PC-9 (cell line): ENCODE measurements around the gene XAB2. TPM values are rescaled to one million over a fixed set of nuclear protein-coding genes. Genes with fewer than 3 reads are reported as not detected.

ENCODE experiments used
- BruUV-seq: library from RNA; stranded (reverse); fragments of 400-500 nt; replicated peaks from 2 replicates; lab custom pipeline; 2021; lab: Mats Ljungman, UMichigan
- CTCF ChIA-PET: fragments of 300-600 bp; sonication (Branson Sonifier 250); formaldehyde crosslinking; loops from one replicate; lab custom pipeline; 2022; ENCODE audit warnings: antibody characterized with exemption; lab: Charles Lee
- POLR2A ChIA-PET: fragments of 300-600 bp; sonication (Branson Sonifier 250); formaldehyde crosslinking; loops from one replicate; lab custom pipeline; 2022; ENCODE audit warnings: antibody characterized with exemption; ENCODE audit not compliant: unreplicated experiment; lab: Charles Lee
- DNase-seq, 2 experiments: peaks; one replicate each; pipeline versions ENCODE4 v3.0.0 to v3.0.0-alpha.2; 2015 to 2022; ENCODE audit warnings: mixed read lengths in 1 of 2
- H2AFZ ChIP-seq: fragments of 200-600 bp; sonication (generic); 2 replicates; pipeline ENCODE4 v1.8.1; 2017; ENCODE audit warnings: antibody characterized with exemption
- H3F3A ChIP-seq: fragments of 200-600 bp; sonication (generic); 2 replicates; pipeline ENCODE4 v1.8.1; 2017; ENCODE audit warnings: antibody characterized with exemption, mild to moderate bottlenecking, low read depth; ENCODE audit not compliant: insufficient read depth
- H3K27ac ChIP-seq: fragments of 200-600 bp; sonication (generic); 2 replicates; pipeline ENCODE4 v1.6.1; 2016; ENCODE audit warnings: mixed run types
- H3K27me3 ChIP-seq: fragments of 200-600 bp; sonication (generic); 2 replicates; pipeline ENCODE4 v1.6.1; 2016; ENCODE audit warnings: low read depth, mixed run types; ENCODE audit not compliant: insufficient read depth
- H3K36me3 ChIP-seq: fragments of 200-600 bp; sonication (generic); 2 replicates; pipeline ENCODE4 v1.6.1; 2016; ENCODE audit warnings: low read depth, mixed run types
- H3K4me1 ChIP-seq: fragments of 200-600 bp; sonication (generic); replicated peaks from 2 replicates; pipeline ENCODE4 v1.6.1; 2016; ENCODE audit warnings: mixed run types; ENCODE audit not compliant: insufficient read depth
- H3K4me2 ChIP-seq: fragments of 200-600 bp; sonication (generic); 2 replicates; pipeline ENCODE4 v1.6.1; 2017; ENCODE audit warnings: mixed run types
- H3K4me3 ChIP-seq: fragments of 200-600 bp; sonication (generic); 2 replicates; pipeline ENCODE4 v1.6.1; 2016; ENCODE audit warnings: mixed run types
- H3K79me2 ChIP-seq: fragments of 200-600 bp; sonication (generic); 2 replicates; pipeline ENCODE4 v1.6.1; 2017; ENCODE audit warnings: low read depth, mixed run types
- H3K9me2 ChIP-seq: fragments of 200-600 bp; sonication (generic); 2 replicates; pipeline ENCODE4 v1.8.1; 2017; ENCODE audit warnings: mild to moderate bottlenecking; ENCODE audit not compliant: insufficient read depth
- H3K9me3 ChIP-seq: fragments of 200-600 bp; sonication (generic); 2 replicates; pipeline ENCODE4 v1.8.1; 2016; ENCODE audit warnings: low read depth; ENCODE audit not compliant: insufficient read depth
- H4K20me1 ChIP-seq: fragments of 200-600 bp; sonication (generic); 2 replicates; pipeline ENCODE4 v1.8.1; 2017; ENCODE audit not compliant: insufficient read depth
- CTCF ChIP-seq: fragments of 200-600 bp; sonication (generic); conservative IDR thresholded peaks from 2 replicates; pipeline ENCODE4 v1.6.1; 2017; ENCODE audit warnings: mixed run types, antibody characterized with exemption, mild to moderate bottlenecking, moderate library complexity
- EZH2 ChIP-seq: fragments of 200-600 bp; sonication (generic); IDR thresholded peaks from 2 replicates; pipeline ENCODE4 v1.8.0; 2017; ENCODE audit warnings: antibody characterized with exemption, low read depth
- intact Hi-C: fragments of 100-400 bp; cut with micrococcal nuclease; formaldehyde crosslinking; loops from one replicate; pipeline ENCODE4 v1.10.0; 2022; ENCODE audit not compliant: unreplicated experiment
- total RNA-seq: library from RNA; stranded (reverse); gene quantifications from 2 replicates; pipeline ENCODE4 v1.2.3, GENCODE V29; 2021

XAB2 gene
- total RNA-seq, 1 experiment from 2014 or later, result 44.9 TPM

GRCh38 chr19:7590256-7590655 lies 39.1 kb downstream of the XAB2 start:
- CTCF ChIA-PET, result interaction anchor here (0.6 kb wide), 2 partner anchors 22 to 209 kb away, joined by 5 to 23 read pairs; no protein-coding TSS in a partner anchor
- peak; percentile 48 to 69 for DNase-seq
- intact Hi-C loops, result no loop called here
- peaks cover 14% of the 10 kb centered on the region for H3K4me1 ChIP-seq
- POLR2A ChIA-PET, result no interaction called here
- H3K79me2 ChIP-seq, result no peaks in the 10 kb centered on the region
- H3F3A ChIP-seq, result peaks cover 14% of the 10 kb centered on the region
- H4K20me1 ChIP-seq, result no peaks in the 10 kb centered on the region
- no peak overlapping the region for H3K4me3 ChIP-seq
- no peaks in the 10 kb centered on the region for H3K9me2 ChIP-seq
- no peak for TF ChIP-seq CTCF
- no peak for TF ChIP-seq EZH2
- H3K9me3 ChIP-seq, result no peaks in the 10 kb centered on the region
- no peaks in the 10 kb centered on the region for H3K36me3 ChIP-seq
- H3K27me3 ChIP-seq, result no peaks in the 10 kb centered on the region
- no peak overlapping the region for H2AFZ ChIP-seq
- H3K27ac ChIP-seq, result no peak overlapping the region
- BruUV-seq, result no TSS peak
- H3K4me2 ChIP-seq, result peak overlapping the region; percentile 67

- POLR2A ChIA-PET, result no interaction called here
Measured at GRCh38 chr19:7589822-7590221, 39.5 kb downstream of the XAB2 start.

DNA sequence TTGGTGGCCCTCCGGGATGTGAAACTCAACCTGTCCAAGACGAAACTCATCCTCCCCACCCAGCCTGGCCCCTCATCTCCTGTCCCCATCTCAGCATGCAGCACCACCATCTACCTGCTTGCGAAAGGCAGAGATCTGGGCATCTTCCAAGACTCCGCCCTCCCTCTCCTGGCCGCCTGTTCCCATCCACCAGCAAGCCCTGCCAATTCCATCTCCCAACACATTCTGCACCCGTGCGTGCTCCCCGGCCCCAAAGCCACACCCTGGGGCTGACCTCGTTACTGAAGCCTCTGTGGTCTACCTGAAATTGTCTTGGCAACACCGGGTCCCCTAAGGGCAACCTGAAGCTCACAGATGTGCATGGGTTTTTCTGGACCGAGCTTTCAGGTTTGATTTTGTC lies 46.9 kb downstream of the XAB2 start:
- Histone ChIP-seq H3K9me3 (no peaks in the 10 kb centered on the region), H3K9me2 (no peaks in the 10 kb centered on the region), H3K27ac (no peak overlapping the region), H3K4me2 (no peak overlapping the region), H3K79me2 (no peaks in the 10 kb centered on the region), H3K27me3 (peaks cover 30% of the 10 kb centered on the region; the same call in 1 of the 2 replicates), H3F3A (peaks cover 8% of the 10 kb centered on the region; the same call in 1 of the 2 replicates), H4K20me1 (no peaks in the 10 kb centered on the region), H3K4me1 (no peaks in the 10 kb centered on the region; the same call in 1 of the 2 replicates), H3K4me3 (no peak overlapping the region), H3K36me3 (no peaks in the 10 kb centered on the region), H2AFZ (no peak overlapping the region)
- ChIA-PET CTCF (interaction anchor here (0.6 kb wide), 1 partner anchor 17 kb away, joined by 3 read pairs; no protein-coding TSS in a partner anchor), POLR2A (interaction anchor here (0.6 kb wide), 1 partner anchor 336 kb away, joined by 4 read pairs; no protein-coding TSS in a partner anchor)
- DNase-seq, result peak; percentile 37 to 51
- BruUV-seq, result no TSS peak
- intact Hi-C loops, result no loop called here
- TF ChIP-seq CTCF, result no peak

More at GRCh38 chr19:7589822-7590221, 39.5 kb downstream of the XAB2 start:
- peak overlapping the region; percentile 67 for H3K4me2 ChIP-seq
- peaks cover 12% of the 10 kb centered on the region for H3F3A ChIP-seq
- H3K79me2 ChIP-seq, result no peaks in the 10 kb centered on the region
- no peaks in the 10 kb centered on the region for H3K27me3 ChIP-seq
- H3K4me3 ChIP-seq, result no peak overlapping the region
- no peak overlapping the region for H3K27ac ChIP-seq
- TF ChIP-seq CTCF (no peak), EZH2 (no peak)
- DNase-seq, result no peak
- intact Hi-C loops, result no loop called here
- BruUV-seq, result no TSS peak
- H3K4me1 ChIP-seq, result peaks cover 14% of the 10 kb centered on the region
- H2AFZ ChIP-seq, result no peak overlapping the region
- CTCF ChIA-PET, result interaction anchor here (0.6 kb wide), 1 partner anchor 21 kb away, joined by 23 read pairs; no protein-coding TSS in a partner anchor
- H3K36me3 ChIP-seq, result no peaks in the 10 kb centered on the region
- H3K9me2 ChIP-seq, result no peaks in the 10 kb centered on the region
- no peaks in the 10 kb centered on the region for H3K9me3 ChIP-seq
- no peaks in the 10 kb centered on the region for H4K20me1 ChIP-seq
